Right atrium auricular region (tissue), 2 donors: Measurements from ENCODE around the gene FGD1. TPM values are rescaled to one million over a fixed set of nuclear protein-coding genes. Genes with fewer than 3 reads are reported as not detected.

ENCODE experiments used
- DNase-seq: peaks from one replicate; pipeline ENCODE4 v3.0.0-alpha.2; 2019; ENCODE audit warnings: low spot score
- H3K27ac ChIP-seq, 2 donors: fragments of 200-600 bp; sonication (generic); 1 replicate in 1 of 2; 2 replicates in 1 of 2; pipeline ENCODE4 v1.5.1; 2016 to 2019
- H3K27me3 ChIP-seq, 2 donors: fragments of 200-600 bp; sonication (generic); one replicate each; pipeline versions ENCODE4 v1.5.1 to v1.6.0; 2017 to 2019
- H3K36me3 ChIP-seq: fragments of 200-600 bp; sonication (generic); one replicate; pipeline ENCODE4 v1.5.1; 2016
- H3K4me1 ChIP-seq, 2 donors: fragments of 200-600 bp; sonication (generic); one replicate each; pipeline versions ENCODE4 v1.5.1 to v1.6.0; 2017 to 2019
- H3K4me3 ChIP-seq, 2 donors: fragments of 200-600 bp; sonication (generic); 1 replicate in 1 of 2; 2 replicates in 1 of 2; pipeline ENCODE4 v1.5.1; 2017 to 2019; ENCODE audit warnings: mild to moderate bottlenecking in 1 of 2, moderate library complexity in 1 of 2
- H3K9me3 ChIP-seq, 2 donors: fragments of 200-600 bp; sonication (generic); one replicate each; pipeline ENCODE4 v1.5.1; 2019
- total RNA-seq, 2 donors: library from RNA; depleted of rRNA; stranded (reverse); fragments of >200 nt; gene quantifications; one replicate each; pipeline ENCODE4 v1.1.0, GENCODE V29; 2016
- TF ChIP-seq, protein P1 (sequence below), 2 donors: fragments of 200-600 bp; sonication (generic); IDR thresholded peaks; one replicate each; pipeline ENCODE4 v1.5.1; 2019; ENCODE audit warnings: antibody characterized with exemption in 2 of 2

FGD1 gene
- total RNA-seq, 2 donors from 2014 or later = 5.7 to 6.6 TPM

GRCh38 chrX:54447461-54447860 is 48.6 kb downstream of the FGD1 start:
- Histone ChIP-seq H3K27ac (no peak overlapping the region), H3K4me1 (no peaks in the 10 kb centered on the region), H3K36me3 (peaks cover 18% of the 10 kb centered on the region), H3K4me3 (no peak overlapping the region), H3K27me3 (no peaks in the 10 kb centered on the region), H3K9me3 (no peaks in the 10 kb centered on the region)
- no peak for DNase-seq
- TF ChIP-seq, protein P1, sequence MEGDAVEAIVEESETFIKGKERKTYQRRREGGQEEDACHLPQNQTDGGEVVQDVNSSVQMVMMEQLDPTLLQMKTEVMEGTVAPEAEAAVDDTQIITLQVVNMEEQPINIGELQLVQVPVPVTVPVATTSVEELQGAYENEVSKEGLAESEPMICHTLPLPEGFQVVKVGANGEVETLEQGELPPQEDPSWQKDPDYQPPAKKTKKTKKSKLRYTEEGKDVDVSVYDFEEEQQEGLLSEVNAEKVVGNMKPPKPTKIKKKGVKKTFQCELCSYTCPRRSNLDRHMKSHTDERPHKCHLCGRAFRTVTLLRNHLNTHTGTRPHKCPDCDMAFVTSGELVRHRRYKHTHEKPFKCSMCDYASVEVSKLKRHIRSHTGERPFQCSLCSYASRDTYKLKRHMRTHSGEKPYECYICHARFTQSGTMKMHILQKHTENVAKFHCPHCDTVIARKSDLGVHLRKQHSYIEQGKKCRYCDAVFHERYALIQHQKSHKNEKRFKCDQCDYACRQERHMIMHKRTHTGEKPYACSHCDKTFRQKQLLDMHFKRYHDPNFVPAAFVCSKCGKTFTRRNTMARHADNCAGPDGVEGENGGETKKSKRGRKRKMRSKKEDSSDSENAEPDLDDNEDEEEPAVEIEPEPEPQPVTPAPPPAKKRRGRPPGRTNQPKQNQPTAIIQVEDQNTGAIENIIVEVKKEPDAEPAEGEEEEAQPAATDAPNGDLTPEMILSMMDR (IDR thresholded peaks at IDR 0.05) = no peak

DNA sequence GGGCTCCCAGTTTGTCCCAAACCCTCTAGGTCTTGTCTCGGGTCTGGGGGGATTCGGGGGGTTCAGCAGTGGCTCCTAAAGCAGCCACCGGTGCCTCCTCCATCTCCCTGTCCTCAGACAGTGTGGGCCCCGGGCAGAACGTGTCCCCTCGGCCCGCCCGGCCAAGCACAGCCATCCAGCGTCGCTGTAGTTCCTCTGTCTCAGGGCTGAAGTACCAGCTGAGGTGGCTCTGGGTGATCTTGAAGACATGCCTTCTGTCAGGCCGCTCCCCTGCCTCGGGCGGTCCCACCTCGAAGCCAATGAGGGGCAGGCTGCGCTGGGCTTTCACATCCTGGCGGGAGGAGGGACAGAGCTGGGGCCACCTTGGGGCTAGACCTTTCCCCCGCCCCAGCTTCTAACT is 50.0 kb downstream of the FGD1 start:
- Histone ChIP-seq H3K27me3 (no peaks in the 10 kb centered on the region), H3K4me1 (peaks cover 0 to 7% of the 10 kb centered on the region in 2 donors), H3K9me3 (no peaks in the 10 kb centered on the region), H3K36me3 (peaks cover 18% of the 10 kb centered on the region), H3K4me3 (no peak overlapping the region), H3K27ac (no peak overlapping the region)
- TF ChIP-seq, protein P1 (IDR thresholded peaks at IDR 0.05) = no peak
- DNase-seq = no peak

GRCh38 chrX:54444752-54445151 is 51.3 kb downstream of the FGD1 start:
- Histone ChIP-seq H3K9me3 (no peaks in the 10 kb centered on the region), H3K4me1 (peaks cover 0 to 11% of the 10 kb centered on the region in 2 donors), H3K4me3 (no peak overlapping the region), H3K27me3 (no peaks in the 10 kb centered on the region), H3K27ac (no peak overlapping the region), H3K36me3 (peaks cover 18% of the 10 kb centered on the region)
- TF ChIP-seq, protein P1 (IDR thresholded peaks at IDR 0.05) = no peak
- DNase-seq = no peak

DNA sequence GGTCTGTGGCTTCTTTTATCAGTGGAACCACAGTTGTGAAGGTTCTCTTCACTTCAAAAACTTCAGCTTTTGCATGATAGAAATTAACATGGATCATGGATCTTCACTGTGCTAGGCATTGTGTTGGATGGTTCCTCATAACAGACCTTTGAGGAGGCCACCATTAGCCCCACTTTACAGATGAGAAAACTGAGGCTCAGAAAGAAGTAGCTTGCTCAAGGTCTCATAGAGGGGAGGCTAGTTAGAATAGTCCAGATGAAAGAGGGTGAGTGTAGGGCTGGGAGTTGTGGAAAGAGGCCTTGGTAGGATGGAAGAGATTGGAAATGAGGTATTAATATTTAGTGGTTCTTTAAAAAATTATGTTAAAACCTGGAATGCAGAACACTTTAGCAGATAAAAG is 53.2 kb downstream of the FGD1 start:
- TF ChIP-seq, protein P1 (IDR thresholded peaks at IDR 0.05) = no peak
- no peak overlapping the region for H3K27ac ChIP-seq
- H3K4me1 ChIP-seq = peaks cover 0 to 11% of the 10 kb centered on the region in 2 donors
- no peaks in the 10 kb centered on the region for H3K27me3 ChIP-seq
- H3K36me3 ChIP-seq = peaks cover 8% of the 10 kb centered on the region
- DNase-seq = no peak
- H3K4me3 ChIP-seq = no peak overlapping the region
- H3K9me3 ChIP-seq = no peaks in the 10 kb centered on the region

GRCh38 chrX:54439960-54440871 is 55.8 kb downstream of the FGD1 start, which contains the start of gene TSR2:
Gene TSR2 (plus strand): TSS chrX:54440404. CDS start chrX:54440422, 18 bp downstream.
- Histone ChIP-seq H3K9me3 (no peaks in the 10 kb centered on the region), H3K27me3 (no peaks in the 10 kb centered on the region), H3K4me1 (peaks cover 0 to 11% of the 10 kb centered on the region in 2 donors), H3K4me3 (peak within 1 kb of the TSS; percentile 69 to 81), H3K27ac (peak within 1 kb of the TSS; percentile 45 to 64), H3K36me3 (peaks cover 8% of the 10 kb centered on the region)
- DNase-seq = peak; percentile 87
- TF ChIP-seq, protein P1 (IDR thresholded peaks at IDR 0.05) = peak in 1 of 2 donors; percentile 4
